IMR-90 (cell line): ENCODE measurements around the gene SPPL3. TPM values are rescaled to one million over a fixed set of nuclear protein-coding genes. Genes with fewer than 3 reads are reported as not detected.

Source experiments
- ATAC-seq: fragments of 200-7000 bp; cut with Tn5 transposase; 2 replicates; pipeline ENCODE4 v1.9.1; 2020; ENCODE audit warnings: low read depth, mild to moderate bottlenecking, moderate library complexity
- BruUV-seq: library from RNA; stranded (reverse); fragments of 400-500 nt; replicated peaks from 2 replicates; lab custom pipeline; 2021; lab: Mats Ljungman, UMichigan
- CTCF ChIA-PET: fragments of 300-600 bp; formaldehyde crosslinking; extraction: SDS; loops from one replicate; lab custom pipeline; 2021; ENCODE audit warnings: antibody characterized with exemption; lab: Yijun Ruan, JAX
- POLR2A ChIA-PET: fragments of 300-600 bp; sonication (Branson Sonifier 250); formaldehyde crosslinking; loops from one replicate; lab custom pipeline; 2022; ENCODE audit warnings: antibody characterized with exemption; ENCODE audit not compliant: unreplicated experiment; lab: Charles Lee
- DNase-seq: peaks from one replicate; pipeline ENCODE4 v3.0.0; 2013
- H2AFZ ChIP-seq: replicated peaks from 2 replicates; pipeline ENCODE3; 2013; ENCODE audit warnings: low read length, mild to moderate bottlenecking; ENCODE audit not compliant: poor library complexity
- H2AK5ac ChIP-seq: 2 replicates; pipeline ENCODE4 v1.6.1; 2013; ENCODE audit warnings: low read depth, low read length, inconsistent platforms
- H2AK9ac ChIP-seq: replicated peaks from 2 replicates; pipeline ENCODE3; 2013; ENCODE audit warnings: mild to moderate bottlenecking, low read depth, low read length, moderate library complexity; ENCODE audit not compliant: poor library complexity
- H2BK120ac ChIP-seq: 2 replicates; pipeline ENCODE4 v1.6.1; 2013; ENCODE audit warnings: low read depth, low read length, inconsistent platforms
- H2BK15ac ChIP-seq: 3 replicates; pipeline ENCODE4 v1.6.1; 2013; ENCODE audit warnings: low read depth, low read length, inconsistent platforms
- H2BK20ac ChIP-seq: 2 replicates; pipeline ENCODE4 v1.6.1; 2013; ENCODE audit warnings: low read depth, mild to moderate bottlenecking, inconsistent platforms, low read length, moderate library complexity
- H2BK5ac ChIP-seq: 2 replicates; pipeline ENCODE4 v1.6.1; 2013; ENCODE audit warnings: mild to moderate bottlenecking, low read depth, low read length, inconsistent platforms; ENCODE audit not compliant: poor library complexity, severe bottlenecking
- H3K14ac ChIP-seq: replicated peaks from 2 replicates; pipeline ENCODE4 v1.6.1; 2013; ENCODE audit warnings: low read depth, low read length, inconsistent platforms
- H3K18ac ChIP-seq: 2 replicates; pipeline ENCODE4 v1.6.1; 2013; ENCODE audit warnings: low read depth, low read length, control low read depth
- H3K23ac ChIP-seq: 2 replicates; pipeline ENCODE4 v1.6.1; 2013; ENCODE audit warnings: low read depth, low read length, inconsistent platforms
- H3K27ac ChIP-seq: 2 replicates; pipeline ENCODE4 v1.5.1; 2013; ENCODE audit warnings: mild to moderate bottlenecking, control low read depth, low read length; ENCODE audit not compliant: insufficient read depth
- H3K27me3 ChIP-seq: 2 replicates; pipeline ENCODE4 v1.6.1; 2013; ENCODE audit warnings: low read length; ENCODE audit not compliant: control insufficient read depth, insufficient read depth
- H3K36me3 ChIP-seq: 2 replicates; pipeline ENCODE4 v1.6.1; 2013; ENCODE audit warnings: low read length, mixed read lengths; ENCODE audit not compliant: control insufficient read depth, insufficient read depth
- H3K4ac ChIP-seq: 2 replicates; pipeline ENCODE4 v1.6.1; 2013; ENCODE audit warnings: low read depth, low read length, inconsistent platforms
- H3K4me1 ChIP-seq: 2 replicates; pipeline ENCODE4 v1.6.1; 2013; ENCODE audit warnings: low read length, mixed read lengths; ENCODE audit not compliant: control insufficient read depth, insufficient read depth
- H3K4me2 ChIP-seq: 2 replicates; pipeline ENCODE4 v1.6.1; 2013; ENCODE audit warnings: low read depth, mild to moderate bottlenecking, control low read depth, low read length, moderate library complexity
- H3K4me3 ChIP-seq: 2 replicates; pipeline ENCODE4 v1.5.1; 2013; ENCODE audit warnings: low read depth, mild to moderate bottlenecking, control low read depth, low read length, moderate library complexity; ENCODE audit not compliant: insufficient read depth
- H3K56ac ChIP-seq: 2 replicates; pipeline ENCODE4 v1.6.1; 2013; ENCODE audit warnings: low read length, inconsistent platforms; ENCODE audit not compliant: insufficient read depth; ENCODE audit errors: extremely low read depth
- H3K79me1 ChIP-seq, 2 experiments: 2 replicates each; pipeline ENCODE4 v1.6.1; 2013; ENCODE audit warnings: low read length in 2 of 2, inconsistent platforms in 1 of 2, low read depth in 1 of 2
- H3K9ac ChIP-seq: 2 replicates; pipeline ENCODE4 v1.6.1; 2013; ENCODE audit warnings: low read depth, low read length, control low read depth
- H3K9me1 ChIP-seq: 2 replicates; pipeline ENCODE4 v1.6.1; 2013; ENCODE audit warnings: low read length, inconsistent platforms; ENCODE audit not compliant: insufficient read depth
- H3K9me3 ChIP-seq: 2 replicates; pipeline ENCODE4 v1.6.1; 2013; ENCODE audit warnings: low read length; ENCODE audit not compliant: control insufficient read depth, insufficient read depth
- H4K20me1 ChIP-seq: 2 replicates; pipeline ENCODE4 v1.6.1; 2013; ENCODE audit warnings: low read length, inconsistent platforms; ENCODE audit not compliant: insufficient read depth
- H4K5ac ChIP-seq: 2 replicates; pipeline ENCODE4 v1.6.1; 2013; ENCODE audit warnings: mild to moderate bottlenecking, low read depth, low read length, control low read depth
- H4K8ac ChIP-seq, 2 experiments: 2 replicates each; pipeline ENCODE4 v1.6.1; 2013; ENCODE audit warnings: low read depth in 2 of 2, low read length in 2 of 2, control low read depth in 1 of 2, inconsistent platforms in 1 of 2
- H4K91ac ChIP-seq: 2 replicates; pipeline ENCODE4 v1.6.1; 2013; ENCODE audit warnings: low read depth, low read length, inconsistent platforms; ENCODE audit not compliant: insufficient read depth
- BHLHE40 ChIP-seq: fragments of 150-350 bp; IDR thresholded peaks from 2 replicates; pipeline ENCODE4 v1.6.1; 2016; ENCODE audit warnings: mild to moderate bottlenecking, low read depth, low read length
- CEBPB ChIP-seq: IDR thresholded peaks from 2 replicates; pipeline ENCODE4 v1.6.1; 2012; ENCODE audit warnings: low read depth, low read length, improper control_type of control experiment
- CHD1 ChIP-seq: IDR thresholded peaks from 2 replicates; pipeline ENCODE4 v1.6.1; 2012; ENCODE audit warnings: low read depth, low read length, improper control_type of control experiment
- FOS ChIP-seq: fragments of 150-350 bp; IDR thresholded peaks from 2 replicates; pipeline ENCODE4 v1.6.1; 2016; ENCODE audit warnings: low read depth, low read length
- MAFK ChIP-seq: IDR thresholded peaks from 2 replicates; pipeline ENCODE4 v1.6.1; 2012; ENCODE audit warnings: low read depth, low read length, improper control_type of control experiment
- NFE2L2 ChIP-seq: fragments of 150-350 bp; IDR thresholded peaks from 2 replicates; pipeline ENCODE4 v1.6.1; 2016; ENCODE audit warnings: low read depth, mild to moderate bottlenecking, low read length
- POLR2A ChIP-seq: IDR thresholded peaks from 2 replicates; pipeline ENCODE4 v1.6.1; 2012; ENCODE audit warnings: mild to moderate bottlenecking, low read depth, low read length
- RAD21 ChIP-seq: IDR thresholded peaks from 2 replicates; pipeline ENCODE4 v1.6.1; 2012; ENCODE audit warnings: low read length, improper control_type of control experiment
- RFX5 ChIP-seq: IDR thresholded peaks from 2 replicates; pipeline ENCODE4 v1.8.0; 2012; ENCODE audit warnings: low read depth, mild to moderate bottlenecking, low read length, moderate library complexity
- WGBS, 2 experiments: methylation state at CpG; one replicate each; pipeline versions ENCODE4 v1.1.5 to v1.1.7; 2013; ENCODE audit warnings: missing lambda C conversion rate in 2 of 2; ENCODE audit not compliant: insufficient read length in 1 of 2; ENCODE audit errors: extremely low coverage in 2 of 2; 5-methylcytosine and 5-hydroxymethylcytosine counted together
- dilution Hi-C: fragments of 300-500 bp; cut with HindIII; formaldehyde crosslinking; loops from one replicate; pipeline ENCODE4 v1.14.3; 2018; ENCODE audit warnings: low sequenced_read_pairs; ENCODE audit not compliant: unreplicated experiment
- in situ Hi-C: fragments of 300-500 bp; cut with MboI; formaldehyde crosslinking; loops from 3 replicates; pipeline ENCODE4 v1.14.3; 2019; ENCODE audit warnings: low sequenced_read_pairs, inconsistent platforms, mixed read lengths
- intact Hi-C: fragments of 100-400 bp; cut with micrococcal nuclease; formaldehyde crosslinking; loops from 2 replicates; pipeline ENCODE4 v1.10.0; 2022
- polyA plus RNA-seq, 3 experiments: library from polyadenylated mRNA; depleted of rRNA; stranded (reverse); fragments of >200 nt; gene quantifications; 2 replicates each; pipeline ENCODE4 v1.2.3, GENCODE V29; 2012; ENCODE audit warnings: low replicate concordance in 1 of 3
- total RNA-seq: library from RNA; depleted of rRNA; stranded (reverse); fragments of >200 nt; gene quantifications from 2 replicates; pipeline ENCODE4 v1.2.3, GENCODE V29; 2012
- TF ChIP-seq, protein P1 (sequence below): conservative IDR thresholded peaks from 2 replicates; pipeline ENCODE4 v1.5.1; 2012; ENCODE audit warnings: mild to moderate bottlenecking, low read depth, low read length, improper control_type of control experiment

SPPL3 gene
- total and polyA plus RNA-seq, 2 of the 4 experiments (the other 2 are of a cell fraction) = 1.6 to 18.0 TPM

DNA sequence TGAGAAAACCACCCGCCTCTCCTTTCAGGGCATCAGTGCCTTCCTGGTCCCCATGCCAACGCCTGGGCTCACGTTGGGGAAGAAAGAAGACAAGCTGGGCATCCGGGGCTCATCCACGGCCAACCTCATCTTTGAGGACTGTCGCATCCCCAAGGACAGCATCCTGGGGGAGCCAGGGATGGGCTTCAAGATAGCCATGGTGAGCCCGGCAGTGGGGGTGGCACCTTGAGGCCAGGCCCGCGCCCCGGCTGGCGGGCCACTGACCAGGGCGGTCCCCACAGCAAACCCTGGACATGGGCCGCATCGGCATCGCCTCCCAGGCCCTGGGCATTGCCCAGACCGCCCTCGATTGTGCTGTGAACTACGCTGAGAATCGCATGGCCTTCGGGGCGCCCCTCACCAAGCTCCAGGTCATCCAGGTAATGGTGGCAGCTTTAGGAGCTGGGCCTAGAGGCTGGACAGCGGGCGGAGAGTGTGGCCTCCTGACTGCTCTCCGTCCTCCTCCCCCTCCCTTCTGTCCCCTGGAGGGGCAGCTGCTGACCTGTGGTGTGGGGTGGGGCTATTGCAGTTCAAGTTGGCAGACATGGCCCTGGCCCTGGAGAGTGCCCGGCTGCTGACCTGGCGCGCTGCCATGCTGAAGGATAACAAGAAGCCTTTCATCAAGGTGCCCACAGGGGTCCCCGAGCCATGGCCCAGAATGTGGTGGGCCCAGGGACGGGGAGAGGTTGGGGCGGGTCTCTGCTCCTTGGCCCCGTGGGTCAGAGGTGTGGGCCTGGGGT lies 165.7 kb downstream of the SPPL3 start:
- POLR2A ChIA-PET = no interaction called here

More for the DNA sequence above, 165.7 kb downstream of the SPPL3 start:
- Histone ChIP-seq H3K14ac (no peak overlapping the region), H3K9me1 (no peaks in the 10 kb centered on the region), H3K9me3 (no peaks in the 10 kb centered on the region), H4K20me1 (no peaks in the 10 kb centered on the region), H2BK120ac (no peak overlapping the region), H3K4me1 (no peaks in the 10 kb centered on the region), H2BK15ac (no peak overlapping the region), H2AK5ac (no peak overlapping the region), H3K4ac (no peak overlapping the region), H3K18ac (no peak overlapping the region), H3K9ac (no peak overlapping the region), H4K5ac (no peak overlapping the region), H2BK5ac (no peak overlapping the region), H2AFZ (peak overlapping the region; percentile 21), H3K27ac (no peak overlapping the region), H3K4me2 (no peak overlapping the region), H3K27me3 (no peaks in the 10 kb centered on the region), H3K23ac (no peak overlapping the region), H4K8ac (no peak overlapping the region), H3K56ac (no peak overlapping the region), H3K36me3 (no peaks in the 10 kb centered on the region; the same call in 1 of the 2 replicates), H4K91ac (no peak overlapping the region), H2BK20ac (no peak overlapping the region), H3K79me1 (no peaks in the 10 kb centered on the region), H2AK9ac (no peak overlapping the region), H3K4me3 (no peak overlapping the region)
- TF ChIP-seq CHD1 (no peak), BHLHE40 (no peak), POLR2A (no peak), MAFK (no peak), CEBPB (no peak), NFE2L2 (no peak), FOS (no peak), RAD21 (no peak), RFX5 (no peak)
- TF ChIP-seq, protein P1, sequence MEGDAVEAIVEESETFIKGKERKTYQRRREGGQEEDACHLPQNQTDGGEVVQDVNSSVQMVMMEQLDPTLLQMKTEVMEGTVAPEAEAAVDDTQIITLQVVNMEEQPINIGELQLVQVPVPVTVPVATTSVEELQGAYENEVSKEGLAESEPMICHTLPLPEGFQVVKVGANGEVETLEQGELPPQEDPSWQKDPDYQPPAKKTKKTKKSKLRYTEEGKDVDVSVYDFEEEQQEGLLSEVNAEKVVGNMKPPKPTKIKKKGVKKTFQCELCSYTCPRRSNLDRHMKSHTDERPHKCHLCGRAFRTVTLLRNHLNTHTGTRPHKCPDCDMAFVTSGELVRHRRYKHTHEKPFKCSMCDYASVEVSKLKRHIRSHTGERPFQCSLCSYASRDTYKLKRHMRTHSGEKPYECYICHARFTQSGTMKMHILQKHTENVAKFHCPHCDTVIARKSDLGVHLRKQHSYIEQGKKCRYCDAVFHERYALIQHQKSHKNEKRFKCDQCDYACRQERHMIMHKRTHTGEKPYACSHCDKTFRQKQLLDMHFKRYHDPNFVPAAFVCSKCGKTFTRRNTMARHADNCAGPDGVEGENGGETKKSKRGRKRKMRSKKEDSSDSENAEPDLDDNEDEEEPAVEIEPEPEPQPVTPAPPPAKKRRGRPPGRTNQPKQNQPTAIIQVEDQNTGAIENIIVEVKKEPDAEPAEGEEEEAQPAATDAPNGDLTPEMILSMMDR = no peak
- in situ Hi-C loops (no loop called here), dilution Hi-C loops (no loop called here), intact Hi-C loops (loop anchor here (1.0 kb wide), 1 partner anchor 233 kb away; no protein-coding TSS in a partner anchor)
- DNase-seq (no peak), ATAC-seq (no peak)
- WGBS, 2 experiments = 87% methylated on average over 11 of the region's 31 CpGs; no CpG with 5 or more reads in 1 of the 2 experiments
- no TSS peak for BruUV-seq
- CTCF ChIA-PET = interaction anchor here (0.9 to 1.1 kb wide), 2 partner anchors 9 to 233 kb away, joined by 3 to 8 read pairs; no protein-coding TSS in a partner anchor
